Endothelial cell of umbilical vein (primary cell): ENCODE measurements around the gene RGS7. TPM values are rescaled to one million over a fixed set of nuclear protein-coding genes. Genes with fewer than 3 reads are reported as not detected.

ENCODE experiments used
- BruUV-seq: library from RNA; stranded (reverse); fragments of 400-500 nt; replicated peaks from 2 replicates; lab custom pipeline; 2021; lab: Mats Ljungman, UMichigan
- CTCF ChIA-PET: fragments of 300-600, 350-600 bp; sonication (Branson Sonifier 250); formaldehyde crosslinking; loops from one replicate; lab custom pipeline; 2021; ENCODE audit warnings: antibody characterized with exemption, inconsistent platforms; lab: Charles Lee
- POLR2A ChIA-PET: fragments of 300-600, 350-600 bp; sonication (Branson Sonifier 250); formaldehyde crosslinking; loops from one replicate; lab custom pipeline; 2021; ENCODE audit warnings: antibody characterized with exemption, inconsistent platforms; lab: Charles Lee
- DNase-seq: peaks from one replicate; pipeline ENCODE4 v3.0.0-alpha.2; 2011; ENCODE audit warnings: low read depth, low spot score
- FAIRE-seq: peaks from 2 replicates; lab custom pipeline; 2011; peaks lifted over from hg19 to GRCh38; lab: Jason Lieb, UNC
- H2AFZ ChIP-seq: 2 replicates; pipeline ENCODE4 v1.6.0; 2012; ENCODE audit warnings: low read depth, low read length, control low read depth, inconsistent platforms
- H3K27ac ChIP-seq: 2 replicates; pipeline ENCODE4 v1.5.1; 2011; ENCODE audit warnings: low read depth, mild to moderate bottlenecking, control low read depth, low read length, moderate library complexity; ENCODE audit not compliant: insufficient read depth
- H3K27me3 ChIP-seq, 2 experiments: 2 replicates each; pipeline versions ENCODE4 v1.6.0 to v1.6.1; 2011; ENCODE audit warnings: low read length in 2 of 2, mixed read lengths in 1 of 2; ENCODE audit not compliant: control insufficient read depth in 2 of 2, insufficient read depth in 2 of 2
- H3K36me3 ChIP-seq, 2 experiments: 2 replicates in 1 of 2; 3 replicates in 1 of 2; pipeline ENCODE4 v1.5.1; 2011; ENCODE audit warnings: low read length in 2 of 2, mild to moderate bottlenecking in 1 of 2, moderate library complexity in 1 of 2; ENCODE audit not compliant: control insufficient read depth in 2 of 2, insufficient read depth in 2 of 2; ENCODE audit errors: extremely low read depth in 1 of 2
- H3K4me1 ChIP-seq: 3 replicates; pipeline ENCODE4 v1.5.1; 2011; ENCODE audit warnings: mild to moderate bottlenecking, low read length; ENCODE audit not compliant: control insufficient read depth, insufficient read depth; ENCODE audit errors: extremely low read depth
- H3K4me2 ChIP-seq: 2 replicates; pipeline ENCODE4 v1.6.1; 2011; ENCODE audit warnings: low read length, control low read depth, mixed read lengths; ENCODE audit not compliant: insufficient read depth
- H3K4me3 ChIP-seq, 3 experiments: fragments of 200-600 bp in 1 of 3; sonication (generic), shearing (Covaris generic) in 1 of 3; replicated peaks in 1 of 3; 2 replicates each; pipeline ENCODE4 v1.5.1; 2011 to 2016; ENCODE audit warnings: control low read depth in 3 of 3, low read length in 3 of 3, mild to moderate bottlenecking in 2 of 3, inconsistent platforms in 1 of 3, low read depth in 1 of 3, moderate library complexity in 1 of 3; ENCODE audit not compliant: insufficient read depth in 1 of 3
- H3K79me2 ChIP-seq: 2 replicates; pipeline ENCODE4 v1.6.0; 2012; ENCODE audit warnings: low read length, inconsistent platforms; ENCODE audit not compliant: control insufficient read depth, insufficient read depth
- H3K9ac ChIP-seq: replicated peaks from 2 replicates; pipeline ENCODE3; 2011; ENCODE audit warnings: low read length, control low read depth; ENCODE audit not compliant: insufficient read depth; ENCODE audit errors: extremely low read depth
- H3K9me1 ChIP-seq: replicated peaks from 3 replicates; pipeline ENCODE4 v1.6.0; 2011; ENCODE audit warnings: mild to moderate bottlenecking, low read length; ENCODE audit not compliant: control insufficient read depth, insufficient read depth; ENCODE audit errors: extremely low read depth
- H3K9me3 ChIP-seq: replicated peaks from 2 replicates; pipeline ENCODE4 v1.5.1; 2012; ENCODE audit warnings: low read length, inconsistent platforms; ENCODE audit not compliant: control insufficient read depth, insufficient read depth
- H4K20me1 ChIP-seq: replicated peaks from 2 replicates; pipeline ENCODE3; 2011; ENCODE audit warnings: mild to moderate bottlenecking, low read length; ENCODE audit not compliant: control insufficient read depth, insufficient read depth; ENCODE audit errors: extremely low read depth
- EZH2 ChIP-seq: IDR thresholded peaks from 2 replicates; pipeline ENCODE4 v1.6.1; 2012; ENCODE audit warnings: borderline replicate concordance, low read depth, mild to moderate bottlenecking, moderate library complexity, low read length, inconsistent platforms; ENCODE audit not compliant: severe bottlenecking
- FOS ChIP-seq: IDR thresholded peaks from 2 replicates; pipeline ENCODE4 v1.6.1; 2011; ENCODE audit warnings: mild to moderate bottlenecking, low read length, moderate library complexity, borderline replicate concordance; ENCODE audit not compliant: insufficient read depth
- GATA2 ChIP-seq: IDR thresholded peaks from 2 replicates; pipeline ENCODE4 v1.7.0; 2011; ENCODE audit warnings: low read depth, mild to moderate bottlenecking, moderate library complexity, mixed read lengths, low read length; ENCODE audit not compliant: insufficient read length, insufficient read depth
- JUN ChIP-seq: IDR thresholded peaks from 2 replicates; pipeline ENCODE4 v1.6.1; 2011; ENCODE audit warnings: borderline replicate concordance, low read depth; ENCODE audit not compliant: insufficient read length, insufficient read depth
- MYC ChIP-seq: IDR thresholded peaks from one replicate; pipeline ENCODE4 v1.6.1; 2011; ENCODE audit warnings: mild to moderate bottlenecking, low read depth, low read length
- POLR2A ChIP-seq: IDR thresholded peaks from 2 replicates; pipeline ENCODE4 v1.6.1; 2012; ENCODE audit warnings: low read depth, mild to moderate bottlenecking, control low read depth, low read length
- POLR2AphosphoS5 ChIP-seq: IDR thresholded peaks from 2 replicates; pipeline ENCODE4 v1.6.1; 2012; ENCODE audit warnings: low read depth, mild to moderate bottlenecking, control low read depth, low read length, moderate library complexity; ENCODE audit not compliant: insufficient read depth
- dilution Hi-C: fragments of 300-500 bp; cut with MboI; formaldehyde crosslinking; loops from one replicate; pipeline ENCODE4 v1.15.0; 2019; ENCODE audit warnings: low sequenced_read_pairs; ENCODE audit not compliant: extremely low pct_ligation_motif_present
- intact Hi-C: fragments of 100-400 bp; cut with micrococcal nuclease; formaldehyde crosslinking; loops from one replicate; pipeline ENCODE4 v1.10.0; 2022
- polyA plus RNA-seq, 4 experiments: library from polyadenylated mRNA; depleted of rRNA in 3 of 4; stranded (reverse) in 3 of 4; unstranded in 1 of 4; fragments of >200 nt; gene quantifications; 2 replicates each; pipeline versions ENCODE4 v1.2.1 to v1.2.3, GENCODE V29; 2011 to 2012; ENCODE audit warnings: missing spikeins in 1 of 4
- total RNA-seq: library from RNA; stranded (reverse); gene quantifications from 2 replicates; pipeline ENCODE4 v1.2.3, GENCODE V29; 2021
- TF ChIP-seq, protein P1 (sequence below), 2 donors: IDR thresholded peaks; 1 replicate in 1 of 2; 2 replicates in 1 of 2; pipeline ENCODE4 v1.5.1; 2011; ENCODE audit warnings: low read length in 2 of 2, mild to moderate bottlenecking in 2 of 2, moderate library complexity in 2 of 2, control low read depth in 1 of 2, inconsistent platforms in 1 of 2, low read depth in 1 of 2; ENCODE audit not compliant: insufficient read depth in 1 of 2; ENCODE audit errors: extremely low read depth in 1 of 2
- TF ChIP-seq, protein P2 (sequence below): IDR thresholded peaks from 2 replicates; pipeline ENCODE4 v1.6.1; 2011; ENCODE audit not compliant: insufficient read depth, insufficient read length

RGS7 gene
- total and polyA plus RNA-seq, 2 donors (not counting 3 experiments of a cell fraction or from before 2014, with no cell fraction given), result 0.43 to 0.44 TPM

DNA sequence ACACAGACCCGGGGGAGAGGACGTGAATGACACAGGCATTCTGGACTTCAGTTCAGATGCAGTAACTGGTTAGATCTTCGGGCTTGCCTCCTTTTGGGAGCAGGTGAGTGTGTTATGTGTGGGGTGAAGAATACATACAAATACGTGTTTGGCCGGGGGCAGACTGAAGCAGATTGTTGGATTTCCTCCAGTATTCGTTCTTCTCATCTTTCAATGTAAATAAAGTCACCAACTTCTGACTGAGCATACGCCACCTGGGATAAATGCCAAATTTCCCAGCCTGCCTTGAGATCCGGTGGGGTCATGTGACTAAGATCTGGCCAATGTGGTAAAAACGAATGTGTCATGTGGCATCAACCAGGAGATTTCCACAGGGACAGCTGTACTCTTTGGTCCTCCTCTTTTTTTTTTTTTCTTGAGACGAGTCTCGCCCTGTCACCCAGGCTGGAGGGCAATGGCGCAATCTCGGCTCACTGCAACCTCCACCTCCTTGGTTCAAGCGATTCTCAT is 189.8 kb downstream of the RGS7 start:
- H3K9me1 ChIP-seq, result no peaks in the 10 kb centered on the region
- no peaks in the 10 kb centered on the region for H3K79me2 ChIP-seq
- no peaks in the 10 kb centered on the region for H3K27me3 ChIP-seq
- H2AFZ ChIP-seq, result no peak overlapping the region
- TF ChIP-seq EZH2 (no peak), JUN (no peak), POLR2AphosphoS5 (no peak), GATA2 (no peak), POLR2A (no peak), MYC (no peak), FOS (no peak)
- TF ChIP-seq, protein P1, sequence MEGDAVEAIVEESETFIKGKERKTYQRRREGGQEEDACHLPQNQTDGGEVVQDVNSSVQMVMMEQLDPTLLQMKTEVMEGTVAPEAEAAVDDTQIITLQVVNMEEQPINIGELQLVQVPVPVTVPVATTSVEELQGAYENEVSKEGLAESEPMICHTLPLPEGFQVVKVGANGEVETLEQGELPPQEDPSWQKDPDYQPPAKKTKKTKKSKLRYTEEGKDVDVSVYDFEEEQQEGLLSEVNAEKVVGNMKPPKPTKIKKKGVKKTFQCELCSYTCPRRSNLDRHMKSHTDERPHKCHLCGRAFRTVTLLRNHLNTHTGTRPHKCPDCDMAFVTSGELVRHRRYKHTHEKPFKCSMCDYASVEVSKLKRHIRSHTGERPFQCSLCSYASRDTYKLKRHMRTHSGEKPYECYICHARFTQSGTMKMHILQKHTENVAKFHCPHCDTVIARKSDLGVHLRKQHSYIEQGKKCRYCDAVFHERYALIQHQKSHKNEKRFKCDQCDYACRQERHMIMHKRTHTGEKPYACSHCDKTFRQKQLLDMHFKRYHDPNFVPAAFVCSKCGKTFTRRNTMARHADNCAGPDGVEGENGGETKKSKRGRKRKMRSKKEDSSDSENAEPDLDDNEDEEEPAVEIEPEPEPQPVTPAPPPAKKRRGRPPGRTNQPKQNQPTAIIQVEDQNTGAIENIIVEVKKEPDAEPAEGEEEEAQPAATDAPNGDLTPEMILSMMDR (IDR thresholded peaks at IDR 0.05; ENCODE audit: extremely low read depth in 1 of 2, insufficient read depth in 1 of 2, low read depth in 1 of 2, low read length in 2 of 2), result no peak
- TF ChIP-seq, protein P2, sequence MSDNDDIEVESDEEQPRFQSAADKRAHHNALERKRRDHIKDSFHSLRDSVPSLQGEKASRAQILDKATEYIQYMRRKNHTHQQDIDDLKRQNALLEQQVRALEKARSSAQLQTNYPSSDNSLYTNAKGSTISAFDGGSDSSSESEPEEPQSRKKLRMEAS, result no peak
- intact Hi-C loops, result no loop called here
- H3K9me3 ChIP-seq, result no peaks in the 10 kb centered on the region
- CTCF ChIA-PET, result interaction anchor here (0.6 kb wide), 1 partner anchor 12 kb away, joined by 3 read pairs; no protein-coding TSS in a partner anchor
- no peaks in the 10 kb centered on the region for H3K36me3 ChIP-seq
- DNase-seq (no peak), FAIRE-seq (no peak)
- POLR2A ChIA-PET, result no interaction called here
- no peak overlapping the region for H3K4me3 ChIP-seq
- H4K20me1 ChIP-seq, result no peaks in the 10 kb centered on the region
- no peaks in the 10 kb centered on the region for H3K4me1 ChIP-seq
- H3K4me2 ChIP-seq, result no peak overlapping the region
- H3K27ac ChIP-seq, result no peak overlapping the region
- dilution Hi-C loops, result no loop called here
- BruUV-seq, result no TSS peak
- no peak overlapping the region for H3K9ac ChIP-seq
